IPS-11a (cell line): Measurements from ENCODE around the gene ACOT8.
"Not testable (repeated sequence)": the region's sequence is repeated elsewhere in the genome, so short reads cannot be mapped to it uniquely, and the experiment has no call there.

Experiments used
- H3K4me3 ChIP-seq: one replicate; pipeline ENCODE4 v1.5.1; 2013; ENCODE audit warnings: low read depth, low read length, control low read depth

The ACOT8 gene

GRCh38 chr20:45829673-45830106, 27.5 kb downstream of the ACOT8 start:
- not testable (repeated sequence) for H3K4me3 ChIP-seq

- no peak overlapping the region for H3K4me3 ChIP-seq
These were observed 28.6 kb downstream of the ACOT8 start for GRCh38 chr20:45828589-45828988.

GRCh38 chr20:45827712-45828111, 29.5 kb downstream of the ACOT8 start:
- H3K4me3 ChIP-seq: no peak overlapping the region

- no peak within 1 kb of the TSS for H3K4me3 ChIP-seq
These were observed 30.1 kb downstream of the ACOT8 start, which contains the start of gene TNNC2 for GRCh38 chr20:45827030-45827652. TNNC2 (minus strand) TSS chr20:45827312; CDS start chr20:45827248, 64 bp downstream.

GRCh38 chr20:45826381-45827019, 30.7 kb downstream of the ACOT8 start:
- H3K4me3 ChIP-seq: no peak overlapping the region

GRCh38 chr20:45823949-45824835, 33.0 kb downstream of the ACOT8 start:
- no peak overlapping the region for H3K4me3 ChIP-seq

- no peak overlapping the region for H3K4me3 ChIP-seq
These were observed 34.3 kb downstream of the ACOT8 start for GRCh38 chr20:45822857-45823256.

- no peak overlapping the region for H3K4me3 ChIP-seq
These were observed 35.2 kb downstream of the ACOT8 start for GRCh38 chr20:45821947-45822346.

GRCh38 chr20:45819466-45819865, 37.7 kb downstream of the ACOT8 start:
- H3K4me3 ChIP-seq: no peak overlapping the region

GRCh38 chr20:45818239-45818638, 39.0 kb downstream of the ACOT8 start:
- no peak overlapping the region for H3K4me3 ChIP-seq

GRCh38 chr20:45817376-45818194, 39.6 kb downstream of the ACOT8 start:
- no peak overlapping the region for H3K4me3 ChIP-seq

GRCh38 chr20:45816951-45817350, 40.2 kb downstream of the ACOT8 start:
- no peak overlapping the region for H3K4me3 ChIP-seq

GRCh38 chr20:45814314-45814713, 42.9 kb downstream of the ACOT8 start:
- H3K4me3 ChIP-seq: no peak overlapping the region

- H3K4me3 ChIP-seq: peak overlapping the region; percentile 95
These were observed 43.7 kb downstream of the ACOT8 start for GRCh38 chr20:45813489-45813888.

GRCh38 chr20:45813006-45813340, 44.2 kb downstream of the ACOT8 start:
- peak overlapping the region; percentile 95 for H3K4me3 ChIP-seq

- H3K4me3 ChIP-seq: peak within 1 kb of the TSS; percentile 95
These were observed 44.8 kb downstream of the ACOT8 start, which contains the start of gene UBE2C for GRCh38 chr20:45812157-45813005. UBE2C (plus strand) TSS chr20:45812644; CDS start chr20:45812696, 52 bp downstream.

- no peak overlapping the region for H3K4me3 ChIP-seq
These were observed 46.8 kb downstream of the ACOT8 start for GRCh38 chr20:45810191-45810970.

- no peak overlapping the region for H3K4me3 ChIP-seq
These were observed 55.3 kb downstream of the ACOT8 start for GRCh38 chr20:45801851-45802250.
